Peyer's patch (tissue), 4 donors: ENCODE data around the gene DNAH6.

ENCODE experiments used
- POLR2A ChIP-seq, 2 donors: fragments of 450-650 bp; IDR thresholded peaks; one replicate each; pipeline ENCODE4 v1.5.1; 2017; ENCODE audit warnings: antibody characterized with exemption in 2 of 2, mild to moderate bottlenecking in 2 of 2, moderate library complexity in 2 of 2
- TF ChIP-seq, protein P1 (sequence below), 6 experiments: fragments of 450-650 bp in 4 of 6; fragments of 200-600 bp in 2 of 6; sonication (generic) in 1 of 6; IDR thresholded peaks; one replicate each; pipeline ENCODE4 v1.5.1; 2017 to 2019; ENCODE audit warnings: antibody characterized with exemption in 6 of 6, mild to moderate bottlenecking in 3 of 6, moderate library complexity in 1 of 6

DNA sequence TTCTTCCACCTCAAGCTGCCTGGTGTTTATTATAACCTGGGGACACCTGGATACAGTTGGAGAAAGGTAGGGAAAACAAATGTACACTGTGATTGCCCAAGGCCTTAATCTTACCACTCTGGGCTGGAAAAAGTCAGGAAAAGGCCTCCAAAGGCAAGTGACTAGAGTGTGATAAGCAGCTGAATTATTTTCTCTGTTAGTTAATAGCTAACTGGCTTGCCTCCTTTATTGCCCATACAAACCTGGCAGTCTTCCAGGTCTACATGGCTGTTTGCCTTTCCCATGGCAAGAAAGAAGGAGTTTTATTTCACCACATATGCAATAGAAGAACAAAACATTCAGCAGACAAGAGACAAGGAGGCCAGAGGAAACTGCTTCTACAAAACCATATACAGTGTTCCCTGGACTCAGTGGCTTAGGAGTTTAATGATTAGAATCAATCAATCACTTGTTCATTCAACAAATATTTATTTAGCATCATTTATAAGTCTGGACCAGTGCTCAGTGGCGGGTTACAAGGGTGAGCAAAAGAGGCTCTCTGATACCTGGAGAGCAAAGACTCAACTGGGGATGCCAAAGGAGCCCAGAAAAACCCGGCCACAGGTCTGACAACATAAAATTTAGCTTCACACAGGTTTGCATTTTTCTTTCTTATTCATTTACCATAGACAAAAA is 29.7 kb upstream of the DNAH6 start:
- no peak for TF ChIP-seq POLR2A (IDR thresholded peaks at IDR 0.05)
- TF ChIP-seq, protein P1, sequence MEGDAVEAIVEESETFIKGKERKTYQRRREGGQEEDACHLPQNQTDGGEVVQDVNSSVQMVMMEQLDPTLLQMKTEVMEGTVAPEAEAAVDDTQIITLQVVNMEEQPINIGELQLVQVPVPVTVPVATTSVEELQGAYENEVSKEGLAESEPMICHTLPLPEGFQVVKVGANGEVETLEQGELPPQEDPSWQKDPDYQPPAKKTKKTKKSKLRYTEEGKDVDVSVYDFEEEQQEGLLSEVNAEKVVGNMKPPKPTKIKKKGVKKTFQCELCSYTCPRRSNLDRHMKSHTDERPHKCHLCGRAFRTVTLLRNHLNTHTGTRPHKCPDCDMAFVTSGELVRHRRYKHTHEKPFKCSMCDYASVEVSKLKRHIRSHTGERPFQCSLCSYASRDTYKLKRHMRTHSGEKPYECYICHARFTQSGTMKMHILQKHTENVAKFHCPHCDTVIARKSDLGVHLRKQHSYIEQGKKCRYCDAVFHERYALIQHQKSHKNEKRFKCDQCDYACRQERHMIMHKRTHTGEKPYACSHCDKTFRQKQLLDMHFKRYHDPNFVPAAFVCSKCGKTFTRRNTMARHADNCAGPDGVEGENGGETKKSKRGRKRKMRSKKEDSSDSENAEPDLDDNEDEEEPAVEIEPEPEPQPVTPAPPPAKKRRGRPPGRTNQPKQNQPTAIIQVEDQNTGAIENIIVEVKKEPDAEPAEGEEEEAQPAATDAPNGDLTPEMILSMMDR (IDR thresholded peaks at IDR 0.05), result no peak
